HFF-Myc (cell line): ENCODE results near the gene ADK.
"Not testable (repeated sequence)": the region's sequence is repeated elsewhere in the genome, so short reads cannot be mapped to it uniquely, and the experiment has no call there.

Experiments
- DNase-seq: peaks from one replicate; pipeline ENCODE4 v3.0.0-alpha.2; 2011; ENCODE audit warnings: low read depth; ENCODE audit errors: extremely low read depth
- H3K4me3 ChIP-seq: replicated peaks from 2 replicates; pipeline ENCODE4 v1.5.1; 2011; ENCODE audit warnings: low read depth, mild to moderate bottlenecking, control low read depth, low read length
- TF ChIP-seq, protein P1 (sequence below): IDR thresholded peaks from 2 replicates; pipeline ENCODE4 v1.5.1; 2012; ENCODE audit warnings: mild to moderate bottlenecking, low read depth, low read length, control low read depth; ENCODE audit errors: missing control alignments

Gene ADK

DNA sequence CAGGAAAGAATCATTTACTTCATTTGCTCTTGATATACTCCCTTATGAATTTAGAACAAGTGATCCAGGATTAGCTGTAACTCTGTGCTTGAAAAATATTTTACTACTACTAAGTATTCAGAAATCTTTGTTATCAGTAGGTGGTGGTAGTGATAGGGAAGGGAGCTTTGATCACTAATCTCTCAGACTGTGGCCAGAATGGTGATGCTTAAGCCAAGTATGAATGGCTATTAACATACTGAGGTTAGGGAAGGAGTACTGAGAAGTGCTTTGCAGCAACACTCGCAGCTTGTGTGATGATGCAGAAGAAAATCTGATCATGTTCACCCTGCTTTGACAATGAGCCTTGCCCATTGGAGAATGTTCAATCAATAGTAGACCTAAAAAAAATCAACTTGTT is 29.7 kb upstream of the ADK start:
- H3K4me3 ChIP-seq = no peak overlapping the region
- no peak for DNase-seq

GRCh38 chr10:74122060-74122459 is 29.0 kb upstream of the ADK start:
- TF ChIP-seq, protein P1, sequence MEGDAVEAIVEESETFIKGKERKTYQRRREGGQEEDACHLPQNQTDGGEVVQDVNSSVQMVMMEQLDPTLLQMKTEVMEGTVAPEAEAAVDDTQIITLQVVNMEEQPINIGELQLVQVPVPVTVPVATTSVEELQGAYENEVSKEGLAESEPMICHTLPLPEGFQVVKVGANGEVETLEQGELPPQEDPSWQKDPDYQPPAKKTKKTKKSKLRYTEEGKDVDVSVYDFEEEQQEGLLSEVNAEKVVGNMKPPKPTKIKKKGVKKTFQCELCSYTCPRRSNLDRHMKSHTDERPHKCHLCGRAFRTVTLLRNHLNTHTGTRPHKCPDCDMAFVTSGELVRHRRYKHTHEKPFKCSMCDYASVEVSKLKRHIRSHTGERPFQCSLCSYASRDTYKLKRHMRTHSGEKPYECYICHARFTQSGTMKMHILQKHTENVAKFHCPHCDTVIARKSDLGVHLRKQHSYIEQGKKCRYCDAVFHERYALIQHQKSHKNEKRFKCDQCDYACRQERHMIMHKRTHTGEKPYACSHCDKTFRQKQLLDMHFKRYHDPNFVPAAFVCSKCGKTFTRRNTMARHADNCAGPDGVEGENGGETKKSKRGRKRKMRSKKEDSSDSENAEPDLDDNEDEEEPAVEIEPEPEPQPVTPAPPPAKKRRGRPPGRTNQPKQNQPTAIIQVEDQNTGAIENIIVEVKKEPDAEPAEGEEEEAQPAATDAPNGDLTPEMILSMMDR = no peak
- DNase-seq = no peak
- no peak overlapping the region for H3K4me3 ChIP-seq

More for the DNA sequence above, 29.7 kb upstream of the ADK start:
- TF ChIP-seq, protein P1 = no peak

DNA sequence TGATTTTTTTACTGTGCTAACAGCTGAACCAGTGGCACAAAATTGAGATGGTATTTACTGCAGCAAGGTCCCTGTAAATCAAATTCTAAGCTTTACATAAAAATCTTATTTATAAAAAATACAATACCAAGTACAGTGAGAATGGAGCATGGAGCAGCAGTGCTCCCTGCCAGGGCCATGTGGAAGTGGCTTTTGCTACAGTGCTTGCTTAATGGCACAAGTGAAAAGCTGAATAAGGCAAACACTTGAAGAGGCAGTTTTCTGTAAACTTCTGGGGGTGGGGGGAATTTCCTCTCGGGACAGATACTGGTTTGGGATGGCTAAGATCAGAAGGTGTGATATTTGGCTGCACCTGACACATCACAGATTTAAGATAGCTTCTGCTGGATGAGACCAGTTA is 27.9 kb upstream of the ADK start:
- no peak overlapping the region for H3K4me3 ChIP-seq
- TF ChIP-seq, protein P1 = no peak
- DNase-seq = no peak

DNA sequence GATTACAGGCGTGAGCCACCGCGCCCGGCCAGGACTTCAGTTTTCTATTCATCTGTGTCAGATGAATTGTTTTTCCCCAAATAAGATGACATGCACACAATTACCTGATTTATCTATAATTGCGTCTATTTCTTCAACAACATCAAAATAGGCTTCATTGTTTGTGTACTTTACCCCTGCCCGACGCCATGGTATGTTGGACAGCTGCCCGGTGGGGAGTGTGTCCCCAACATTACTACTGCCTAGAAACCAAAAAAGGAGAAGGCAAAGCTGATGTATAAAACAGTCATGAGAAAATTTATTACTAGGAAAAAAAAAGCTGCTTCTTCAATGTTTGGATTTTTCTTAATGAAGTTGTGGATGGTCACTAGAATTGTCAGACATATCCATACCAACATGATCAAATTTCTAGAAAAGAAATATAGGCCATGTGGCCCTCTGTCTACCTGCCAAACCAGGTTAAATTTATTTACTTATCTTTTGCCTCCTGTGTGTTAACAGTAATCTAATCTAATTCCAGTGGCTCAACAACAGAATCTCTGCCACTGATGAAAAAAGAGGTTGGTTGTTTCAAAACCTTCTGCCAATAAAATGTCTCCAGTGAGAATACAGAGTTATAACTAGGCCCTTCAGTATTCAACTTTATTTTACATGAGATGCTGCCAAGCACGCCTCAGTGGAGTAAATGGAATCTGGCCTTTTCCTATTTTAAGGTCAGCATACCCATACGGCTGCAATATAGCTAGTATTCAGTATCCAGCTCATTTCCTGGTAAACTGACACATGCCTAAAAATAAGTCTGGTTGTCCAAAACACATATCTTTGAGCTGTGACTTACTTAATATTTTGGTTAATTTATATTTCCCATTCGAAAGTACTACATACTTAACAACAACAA is 16.8 kb upstream of the ADK start:
- TF ChIP-seq, protein P1 = no peak
- no peak overlapping the region for H3K4me3 ChIP-seq
- no peak for DNase-seq

DNA sequence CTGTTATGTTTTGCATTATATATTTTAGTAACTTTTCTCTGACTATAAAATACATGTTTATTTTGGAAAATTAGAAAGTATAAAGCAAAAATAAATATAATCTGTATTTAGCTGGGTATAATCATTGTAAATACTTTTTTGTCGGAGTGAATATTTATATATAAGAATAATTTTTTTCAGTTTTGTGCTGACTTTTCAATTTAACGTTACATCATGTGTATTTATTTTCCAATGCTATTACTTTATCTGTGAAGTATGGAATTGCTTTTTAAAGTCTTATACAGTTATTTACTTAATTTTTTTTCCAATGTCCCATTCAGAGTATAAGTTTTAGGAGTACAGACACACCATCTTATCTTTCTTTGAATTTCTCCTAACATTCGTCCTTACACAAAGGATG is 15.6 kb upstream of the ADK start:
- TF ChIP-seq, protein P1 = no peak
- H3K4me3 ChIP-seq = no peak overlapping the region
- DNase-seq = no peak

- H3K4me3 ChIP-seq = no peak overlapping the region
- TF ChIP-seq, protein P1 = no peak
- DNase-seq = no peak
Measured at GRCh38 chr10:74137992-74138391, 13.0 kb upstream of the ADK start.

DNA sequence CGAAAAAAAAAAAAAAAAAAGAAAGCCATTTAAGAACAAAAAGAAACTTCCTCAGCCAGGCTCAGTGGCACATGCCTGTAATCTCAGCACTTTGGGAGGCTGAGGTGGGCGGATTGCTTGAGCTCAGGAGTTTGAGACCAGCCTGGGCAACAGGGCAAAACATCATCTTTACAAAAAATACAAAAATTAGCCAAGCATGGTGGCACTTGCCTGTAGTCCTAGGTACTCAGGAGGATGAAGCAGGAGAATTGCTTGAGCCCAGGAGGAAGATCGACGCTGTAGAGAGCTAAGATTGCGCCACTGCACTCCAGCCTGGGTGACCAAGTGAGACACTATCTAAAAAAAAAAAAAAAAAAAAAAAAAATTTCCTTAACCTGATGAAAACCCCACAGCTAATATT is 12.4 kb upstream of the ADK start:
- not testable (repeated sequence) for H3K4me3 ChIP-seq, DNase-seq
